ENCODE data around the gene GRHL1. TPM values are rescaled to one million over a fixed set of nuclear protein-coding genes. Genes with fewer than 3 reads are reported as not detected.

The GRHL1 gene
- total and polyA plus RNA-seq, 2 donors (not counting 3 experiments of a cell fraction or from before 2014, with no cell fraction given) = 0.37 to 1.1 TPM

DNA sequence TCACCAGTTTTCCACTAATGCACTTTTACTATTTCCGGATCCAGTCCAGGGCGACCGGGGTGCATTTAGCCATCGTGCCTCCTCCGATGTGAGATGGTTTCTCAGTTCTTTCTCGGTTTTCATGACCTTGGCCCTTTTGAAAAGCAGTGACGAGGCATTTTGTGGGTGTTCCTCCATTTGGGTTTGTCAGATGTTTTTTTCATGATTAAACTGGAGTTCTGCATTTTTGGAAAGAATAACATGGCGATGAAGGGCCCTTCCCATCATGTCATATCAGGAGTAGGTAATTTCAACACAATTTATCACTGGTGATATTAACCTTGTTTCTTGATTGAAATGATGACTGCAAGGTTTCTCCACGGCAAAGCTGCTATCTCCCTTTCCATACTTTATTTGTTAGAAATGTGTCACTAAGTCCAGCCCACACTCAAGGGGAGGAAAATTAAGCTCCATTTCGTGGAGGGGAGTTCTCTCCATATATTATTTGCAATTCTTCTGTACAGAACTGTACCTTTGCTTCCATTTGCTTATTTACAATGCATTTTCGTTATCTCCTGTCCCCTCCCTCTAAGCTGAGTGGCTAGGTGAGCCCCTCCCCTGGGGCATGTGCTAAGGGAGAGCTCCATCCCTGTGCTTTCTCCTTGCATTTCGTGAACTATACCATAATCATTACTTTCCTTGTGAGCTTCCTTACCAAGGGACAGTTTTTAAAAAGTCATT, 83.0 kb downstream of the GRHL1 start:
- FAIRE-seq = no peak
- Histone ChIP-seq H3K79me2 (ENCODE audit: control insufficient read depth, insufficient read depth, low read length) (no peaks in the 10 kb centered on the region), H3K9me1 (replicated peaks; ENCODE audit: control insufficient read depth, extremely low read depth, insufficient read depth, low read length) (no peaks in the 10 kb centered on the region), H3K9me3 (replicated peaks; ENCODE audit: control insufficient read depth, insufficient read depth, low read length) (no peaks in the 10 kb centered on the region), H2AFZ (ENCODE audit: low read depth, low read length) (no peak overlapping the region), H3K27ac (ENCODE audit: insufficient read depth, low read depth, low read length) (no peak overlapping the region), H3K36me3 (ENCODE audit: control insufficient read depth in 2 of 2, extremely low read depth in 1 of 2, insufficient read depth in 2 of 2, low read length in 2 of 2) (no peaks in the 10 kb centered on the region), H3K4me3 (replicated peaks in 1 of 3; ENCODE audit: insufficient read depth in 1 of 3, low read depth in 1 of 3, low read length in 3 of 3) (no peak overlapping the region), H3K4me2 (ENCODE audit: insufficient read depth, low read length) (no peak overlapping the region), H4K20me1 (replicated peaks; ENCODE audit: control insufficient read depth, extremely low read depth, insufficient read depth, low read length) (no peaks in the 10 kb centered on the region), H3K9ac (replicated peaks; ENCODE audit: extremely low read depth, insufficient read depth, low read length) (no peak overlapping the region), H3K4me1 (ENCODE audit: control insufficient read depth, extremely low read depth, insufficient read depth, low read length) (peaks cover 26% of the 10 kb centered on the region), H3K27me3 (ENCODE audit: control insufficient read depth in 2 of 2, insufficient read depth in 2 of 2, low read length in 2 of 2) (no peaks in the 10 kb centered on the region)
- intact Hi-C loops (cut with micrococcal nuclease) (no loop called here), dilution Hi-C loops (cut with MboI; ENCODE audit: extremely low pct_ligation_motif_present, low sequenced_read_pairs) (no loop called here)
- no peak for DNase-seq (ENCODE audit: low read depth, low spot score)
- ChIA-PET POLR2A (no interaction called here), CTCF (interaction anchor here (0.6 to 4.2 kb wide), 8 partner anchors 14 to 400 kb away, joined by 3 to 52 read pairs (median 8); no protein-coding TSS in a partner anchor)
- no TSS peak for BruUV-seq (replicated peaks)
- TF ChIP-seq, protein P1, sequence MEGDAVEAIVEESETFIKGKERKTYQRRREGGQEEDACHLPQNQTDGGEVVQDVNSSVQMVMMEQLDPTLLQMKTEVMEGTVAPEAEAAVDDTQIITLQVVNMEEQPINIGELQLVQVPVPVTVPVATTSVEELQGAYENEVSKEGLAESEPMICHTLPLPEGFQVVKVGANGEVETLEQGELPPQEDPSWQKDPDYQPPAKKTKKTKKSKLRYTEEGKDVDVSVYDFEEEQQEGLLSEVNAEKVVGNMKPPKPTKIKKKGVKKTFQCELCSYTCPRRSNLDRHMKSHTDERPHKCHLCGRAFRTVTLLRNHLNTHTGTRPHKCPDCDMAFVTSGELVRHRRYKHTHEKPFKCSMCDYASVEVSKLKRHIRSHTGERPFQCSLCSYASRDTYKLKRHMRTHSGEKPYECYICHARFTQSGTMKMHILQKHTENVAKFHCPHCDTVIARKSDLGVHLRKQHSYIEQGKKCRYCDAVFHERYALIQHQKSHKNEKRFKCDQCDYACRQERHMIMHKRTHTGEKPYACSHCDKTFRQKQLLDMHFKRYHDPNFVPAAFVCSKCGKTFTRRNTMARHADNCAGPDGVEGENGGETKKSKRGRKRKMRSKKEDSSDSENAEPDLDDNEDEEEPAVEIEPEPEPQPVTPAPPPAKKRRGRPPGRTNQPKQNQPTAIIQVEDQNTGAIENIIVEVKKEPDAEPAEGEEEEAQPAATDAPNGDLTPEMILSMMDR (IDR thresholded peaks at IDR 0.05; ENCODE audit: extremely low read depth in 1 of 2, insufficient read depth in 1 of 2, low read depth in 1 of 2, low read length in 2 of 2) = no peak
- TF ChIP-seq FOS (IDR thresholded peaks at IDR 0.05; ENCODE audit: borderline replicate concordance, insufficient read depth, low read length) = no peak
- no peak for TF ChIP-seq POLR2A (IDR thresholded peaks at IDR 0.05; ENCODE audit: low read depth, low read length)
- no peak for TF ChIP-seq MYC (IDR thresholded peaks at IDR 0.05; ENCODE audit: low read depth, low read length)
- TF ChIP-seq JUN (IDR thresholded peaks at IDR 0.05; ENCODE audit: borderline replicate concordance, insufficient read depth, insufficient read length, low read depth) = no peak
- TF ChIP-seq EZH2 (IDR thresholded peaks at IDR 0.05; ENCODE audit: borderline replicate concordance, low read depth, low read length, severe bottlenecking) = no peak
- TF ChIP-seq, protein P2, sequence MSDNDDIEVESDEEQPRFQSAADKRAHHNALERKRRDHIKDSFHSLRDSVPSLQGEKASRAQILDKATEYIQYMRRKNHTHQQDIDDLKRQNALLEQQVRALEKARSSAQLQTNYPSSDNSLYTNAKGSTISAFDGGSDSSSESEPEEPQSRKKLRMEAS (IDR thresholded peaks at IDR 0.05; ENCODE audit: insufficient read depth, insufficient read length) = no peak
- no peak for TF ChIP-seq GATA2 (IDR thresholded peaks at IDR 0.05; ENCODE audit: insufficient read depth, insufficient read length, low read depth, low read length)
- TF ChIP-seq POLR2AphosphoS5 (IDR thresholded peaks at IDR 0.05; ENCODE audit: insufficient read depth, low read depth, low read length) = no peak

Data from endothelial cell of umbilical vein (primary cell).